ENCODE measurements around the gene PHLDB2.

The PHLDB2 gene

DNA sequence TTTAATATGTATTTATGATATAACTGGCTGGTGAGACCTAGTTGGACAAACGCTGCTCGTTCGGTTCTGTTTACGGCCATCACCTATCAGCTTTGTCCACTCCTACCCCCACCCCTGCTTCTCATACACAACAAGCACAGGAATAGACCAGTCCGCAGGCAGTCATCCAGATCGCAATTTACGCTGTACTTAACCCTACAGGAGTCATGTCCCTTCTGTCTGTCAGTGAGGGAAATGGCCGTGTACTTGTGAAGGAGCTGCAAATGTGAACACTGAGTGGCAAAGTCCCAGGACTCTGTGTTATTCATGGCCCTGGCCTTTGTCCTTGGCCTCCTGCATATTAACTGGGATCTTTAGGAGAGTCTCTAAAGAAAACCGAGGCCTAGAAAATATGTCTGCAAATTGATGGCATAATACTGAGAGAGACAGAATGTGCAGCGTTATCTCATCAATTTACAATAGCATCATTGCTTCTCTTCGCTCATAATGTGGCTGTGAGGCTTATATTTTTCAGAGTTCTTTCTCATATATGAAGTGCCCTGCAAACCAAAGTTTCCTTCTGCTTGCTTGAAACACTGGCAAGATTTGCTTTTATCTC, 112.6 kb downstream of the PHLDB2 start:
- TF ChIP-seq, protein P1, sequence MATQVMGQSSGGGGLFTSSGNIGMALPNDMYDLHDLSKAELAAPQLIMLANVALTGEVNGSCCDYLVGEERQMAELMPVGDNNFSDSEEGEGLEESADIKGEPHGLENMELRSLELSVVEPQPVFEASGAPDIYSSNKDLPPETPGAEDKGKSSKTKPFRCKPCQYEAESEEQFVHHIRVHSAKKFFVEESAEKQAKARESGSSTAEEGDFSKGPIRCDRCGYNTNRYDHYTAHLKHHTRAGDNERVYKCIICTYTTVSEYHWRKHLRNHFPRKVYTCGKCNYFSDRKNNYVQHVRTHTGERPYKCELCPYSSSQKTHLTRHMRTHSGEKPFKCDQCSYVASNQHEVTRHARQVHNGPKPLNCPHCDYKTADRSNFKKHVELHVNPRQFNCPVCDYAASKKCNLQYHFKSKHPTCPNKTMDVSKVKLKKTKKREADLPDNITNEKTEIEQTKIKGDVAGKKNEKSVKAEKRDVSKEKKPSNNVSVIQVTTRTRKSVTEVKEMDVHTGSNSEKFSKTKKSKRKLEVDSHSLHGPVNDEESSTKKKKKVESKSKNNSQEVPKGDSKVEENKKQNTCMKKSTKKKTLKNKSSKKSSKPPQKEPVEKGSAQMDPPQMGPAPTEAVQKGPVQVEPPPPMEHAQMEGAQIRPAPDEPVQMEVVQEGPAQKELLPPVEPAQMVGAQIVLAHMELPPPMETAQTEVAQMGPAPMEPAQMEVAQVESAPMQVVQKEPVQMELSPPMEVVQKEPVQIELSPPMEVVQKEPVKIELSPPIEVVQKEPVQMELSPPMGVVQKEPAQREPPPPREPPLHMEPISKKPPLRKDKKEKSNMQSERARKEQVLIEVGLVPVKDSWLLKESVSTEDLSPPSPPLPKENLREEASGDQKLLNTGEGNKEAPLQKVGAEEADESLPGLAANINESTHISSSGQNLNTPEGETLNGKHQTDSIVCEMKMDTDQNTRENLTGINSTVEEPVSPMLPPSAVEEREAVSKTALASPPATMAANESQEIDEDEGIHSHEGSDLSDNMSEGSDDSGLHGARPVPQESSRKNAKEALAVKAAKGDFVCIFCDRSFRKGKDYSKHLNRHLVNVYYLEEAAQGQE (IDR thresholded peaks at IDR 0.05; ENCODE audit: insufficient read depth in 1 of 2, low read depth in 2 of 2, low read length in 2 of 2), result no peak
- no peak for TF ChIP-seq SIN3A (IDR thresholded peaks at IDR 0.05; ENCODE audit: borderline replicate concordance, insufficient read depth, low read length)
- TF ChIP-seq TAF1 (IDR thresholded peaks at IDR 0.05; ENCODE audit: borderline replicate concordance, insufficient read depth, low read length), result no peak
- no peak for TF ChIP-seq FOXP2 (optimal IDR thresholded peaks at IDR 0.05; ENCODE audit: borderline replicate concordance, extremely low read depth, extremely low read length, insufficient read depth)
- no peak for TF ChIP-seq POLR2AphosphoS5 (IDR thresholded peaks at IDR 0.05; ENCODE audit: low read depth, low read length)

DNA sequence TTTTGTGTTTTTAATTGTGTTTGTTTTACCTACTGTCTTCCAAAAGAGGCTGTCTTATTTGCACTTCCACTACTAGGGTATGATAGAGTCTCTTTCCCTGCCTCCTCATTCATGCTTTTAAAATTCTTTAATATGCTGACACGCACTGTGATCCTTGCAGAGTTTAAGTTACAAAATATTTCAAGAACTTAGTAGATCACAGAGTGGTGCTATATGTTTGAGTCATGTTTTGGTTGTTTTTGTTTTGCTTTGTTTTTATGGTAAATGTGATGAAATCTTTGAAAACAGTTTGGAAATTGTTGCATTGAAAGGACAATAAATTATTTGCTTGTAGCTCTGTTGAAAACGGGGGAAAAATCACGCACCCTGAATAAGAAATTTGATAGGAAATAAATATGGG, 113.8 kb downstream of the PHLDB2 start:
- TF ChIP-seq FOXP2 (optimal IDR thresholded peaks at IDR 0.05; ENCODE audit: borderline replicate concordance, extremely low read depth, extremely low read length, insufficient read depth) (no peak), SIN3A (IDR thresholded peaks at IDR 0.05; ENCODE audit: borderline replicate concordance, insufficient read depth, low read length) (no peak), POLR2AphosphoS5 (IDR thresholded peaks at IDR 0.05; ENCODE audit: low read depth, low read length) (no peak)

DNA sequence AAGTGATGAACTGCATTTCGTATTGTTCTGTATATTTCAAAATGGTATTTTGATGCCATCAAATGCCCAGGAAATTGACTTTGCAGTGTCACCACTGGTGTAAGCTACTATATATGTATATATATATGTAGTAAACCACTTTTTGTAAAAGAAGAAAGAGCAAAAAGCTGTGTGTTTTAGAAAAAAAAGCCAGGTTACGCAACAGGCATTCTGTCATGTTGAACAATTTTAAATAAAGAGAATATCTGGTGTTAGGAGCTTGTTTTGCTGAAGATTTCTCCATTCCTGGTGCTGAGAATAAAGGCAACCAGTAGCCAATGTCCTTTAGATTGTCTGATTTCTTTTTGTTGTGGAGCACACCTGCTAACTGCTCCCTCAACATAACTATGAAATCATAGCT, 116.1 kb downstream of the PHLDB2 start:
- TF ChIP-seq TAF1 (IDR thresholded peaks at IDR 0.05; ENCODE audit: borderline replicate concordance, insufficient read depth, low read length) (no peak), SIN3A (IDR thresholded peaks at IDR 0.05; ENCODE audit: borderline replicate concordance, insufficient read depth, low read length) (no peak), POLR2AphosphoS5 (IDR thresholded peaks at IDR 0.05; ENCODE audit: low read depth, low read length) (no peak), FOXP2 (optimal IDR thresholded peaks at IDR 0.05; ENCODE audit: borderline replicate concordance, extremely low read depth, extremely low read length, insufficient read depth) (no peak)
- TF ChIP-seq, protein P1 (IDR thresholded peaks at IDR 0.05; ENCODE audit: insufficient read depth in 1 of 2, low read depth in 2 of 2, low read length in 2 of 2), result no peak

DNA sequence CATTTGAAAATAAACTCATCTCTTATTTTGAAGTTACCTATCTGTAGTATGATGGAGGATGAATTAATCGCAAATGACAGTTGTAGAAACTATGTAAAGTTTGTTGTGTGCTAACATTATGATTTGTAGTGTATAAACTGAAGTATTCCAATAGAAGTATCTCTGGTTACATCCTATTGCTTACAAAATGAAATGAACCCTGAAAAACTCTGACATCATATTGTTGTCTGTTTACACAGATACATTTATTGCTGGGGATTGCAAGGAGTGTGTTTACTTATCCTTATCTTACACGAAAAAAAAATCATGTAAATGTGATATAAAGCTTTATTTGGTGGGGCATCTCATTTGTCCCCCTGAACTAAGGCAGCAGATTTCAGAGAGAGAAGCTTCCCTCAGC, 117.2 kb downstream of the PHLDB2 start:
- TF ChIP-seq SIN3A (IDR thresholded peaks at IDR 0.05; ENCODE audit: borderline replicate concordance, insufficient read depth, low read length) (no peak), FOXP2 (optimal IDR thresholded peaks at IDR 0.05; ENCODE audit: borderline replicate concordance, extremely low read depth, extremely low read length, insufficient read depth) (no peak), POLR2AphosphoS5 (IDR thresholded peaks at IDR 0.05; ENCODE audit: low read depth, low read length) (no peak), TAF1 (IDR thresholded peaks at IDR 0.05; ENCODE audit: borderline replicate concordance, insufficient read depth, low read length) (no peak)
- TF ChIP-seq, protein P1 (IDR thresholded peaks at IDR 0.05; ENCODE audit: insufficient read depth in 1 of 2, low read depth in 2 of 2, low read length in 2 of 2), result no peak

DNA sequence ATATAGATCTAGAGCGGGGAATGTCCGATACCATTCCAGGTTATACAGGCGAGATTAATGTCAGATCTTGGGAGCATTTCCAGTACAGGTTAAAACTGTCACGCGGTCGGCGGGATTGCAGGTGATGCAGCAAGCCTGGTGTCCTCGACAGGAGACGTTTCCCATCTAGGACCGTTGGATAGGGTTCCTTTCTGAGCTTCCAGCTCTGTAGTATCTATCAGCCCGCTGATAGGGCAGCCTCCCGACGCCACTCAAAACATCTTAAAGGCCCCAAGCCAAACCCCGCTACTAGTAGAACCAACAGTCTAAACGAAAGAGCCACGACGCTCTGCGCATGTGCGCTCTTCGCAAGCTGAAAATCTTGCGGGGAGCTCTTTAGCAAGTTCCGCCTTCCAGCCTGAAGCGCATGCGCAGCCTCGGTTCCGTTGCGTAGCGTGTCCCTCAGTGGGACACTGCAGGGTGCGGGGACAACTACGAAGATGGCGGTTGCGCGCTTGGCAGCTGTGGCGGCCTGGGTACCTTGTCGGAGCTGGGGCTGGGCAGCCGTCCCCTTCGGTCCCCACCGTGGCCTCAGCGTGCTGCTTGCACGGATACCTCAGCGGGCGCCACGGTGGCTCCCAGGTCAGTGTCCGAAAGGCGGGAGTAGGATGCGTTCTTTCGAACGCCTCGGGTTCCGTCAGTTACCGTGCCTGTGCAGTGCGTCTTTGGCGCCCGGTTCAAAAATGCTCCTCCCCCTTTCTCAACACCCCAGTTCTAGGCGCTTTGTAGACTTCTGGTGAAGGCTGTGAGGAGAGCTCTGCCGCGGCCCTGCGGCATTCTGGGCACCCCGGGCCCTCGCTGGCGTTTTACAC, 119.7 kb downstream of the PHLDB2 start, which contains the start of gene ABHD10:
ABHD10 (plus strand) TSS at position 444 of the 851 bp plus-strand sequence; CDS start at position 480, 36 bp downstream.
- TF ChIP-seq POLR2AphosphoS5 (IDR thresholded peaks at IDR 0.05; ENCODE audit: low read depth, low read length) (peak; percentile 89), FOXP2 (optimal IDR thresholded peaks at IDR 0.05; ENCODE audit: borderline replicate concordance, extremely low read depth, extremely low read length, insufficient read depth) (peak; percentile 72), TAF1 (IDR thresholded peaks at IDR 0.05; ENCODE audit: borderline replicate concordance, insufficient read depth, low read length) (peak; percentile 68; the same call in 1 of the 2 replicates)
- TF ChIP-seq, protein P1 (IDR thresholded peaks at IDR 0.05; ENCODE audit: insufficient read depth in 1 of 2, low read depth in 2 of 2, low read length in 2 of 2), result no peak
